Choroid plexus epithelial cell (primary cell): ENCODE data around the gene GGT1.
"Not testable (repeated sequence)": the region's sequence is repeated elsewhere in the genome, so short reads cannot be mapped to it uniquely, and the experiment has no call there.

Experiments used
- DNase-seq: peaks from one replicate; pipeline ENCODE4 v3.0.0-alpha.2; 2010; ENCODE audit warnings: low read depth
- H3K4me3 ChIP-seq: 2 replicates; pipeline ENCODE4 v1.5.1; 2011; ENCODE audit warnings: low read depth, mild to moderate bottlenecking, control low read depth, low read length, moderate library complexity
- CTCF ChIP-seq: conservative IDR thresholded peaks from 2 replicates; pipeline ENCODE4 v1.5.1; 2011; ENCODE audit warnings: low read depth, mild to moderate bottlenecking, control low read depth, inconsistent platforms, low read length, moderate library complexity

GGT1 gene

DNA sequence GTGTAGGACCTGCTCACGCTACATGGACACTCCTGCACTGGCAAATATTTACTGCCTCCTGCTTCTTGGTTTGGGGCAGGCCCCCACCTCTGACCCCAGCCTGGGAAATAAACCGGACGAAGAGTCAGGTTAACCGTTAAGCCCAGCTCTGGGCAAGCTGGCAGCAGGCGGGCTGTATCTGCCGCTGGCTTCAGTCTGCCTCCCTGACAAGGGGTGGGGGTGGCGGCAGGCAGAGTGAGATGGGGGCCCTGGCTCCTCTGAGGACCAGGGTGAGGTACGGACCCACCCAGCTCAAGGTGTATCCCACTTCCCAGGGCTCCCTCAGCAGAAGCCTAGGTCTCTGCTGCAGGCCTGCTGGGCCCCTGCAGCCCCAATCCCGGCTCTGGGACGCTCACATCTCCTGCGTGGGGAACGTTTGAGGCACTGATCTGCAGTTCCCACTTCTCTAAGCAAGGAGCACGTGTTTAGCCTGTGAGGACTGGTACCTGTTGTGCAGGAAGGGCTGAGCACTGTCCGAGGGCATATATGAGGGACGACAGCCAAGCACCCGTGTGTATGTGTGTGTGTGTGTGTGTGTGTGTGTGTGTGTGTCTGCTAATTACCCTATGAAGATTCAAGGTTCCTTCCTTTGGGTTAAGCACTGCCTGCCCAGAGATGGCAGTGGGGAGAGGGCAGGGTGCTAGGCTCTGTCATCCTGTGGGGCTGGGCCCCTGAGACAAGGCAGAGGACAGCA is 9.0 kb upstream of the GGT1 start:
- no peak for DNase-seq
- H3K4me3 ChIP-seq: no peak overlapping the region
- no peak for TF ChIP-seq CTCF

DNA sequence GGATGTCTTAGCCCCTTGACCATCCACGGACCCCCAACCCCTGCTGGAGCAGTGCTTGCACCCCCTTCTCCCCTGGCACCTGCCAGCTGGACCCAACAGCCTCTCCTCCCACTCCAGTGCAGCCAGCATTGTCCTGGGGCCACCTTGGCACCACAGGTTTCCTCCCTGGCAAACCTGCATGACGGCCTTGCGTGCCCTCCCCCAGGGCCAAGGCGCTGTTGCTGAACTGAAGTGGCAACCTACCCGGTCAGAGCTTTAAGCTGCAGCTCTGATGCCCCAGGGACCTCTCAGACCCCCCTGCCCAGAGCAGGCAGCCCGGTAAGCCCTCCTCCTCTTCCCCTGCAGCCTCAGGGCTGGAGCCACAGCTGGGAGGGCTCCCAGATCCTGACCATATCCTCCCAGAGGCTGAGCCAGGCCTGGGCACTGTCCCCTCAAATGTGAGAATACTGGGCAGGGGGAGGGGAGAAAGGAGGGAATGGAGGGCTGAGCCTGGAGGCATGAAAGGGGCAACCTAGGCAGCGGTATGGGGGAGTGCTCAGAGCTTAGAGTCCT is 8.3 kb upstream of the GGT1 start:
- TF ChIP-seq CTCF: no peak
- DNase-seq: no peak
- no peak overlapping the region for H3K4me3 ChIP-seq

GRCh38 chr22:24595228-24595627 is 7.8 kb upstream of the GGT1 start:
- TF ChIP-seq CTCF: no peak
- no peak overlapping the region for H3K4me3 ChIP-seq
- DNase-seq: no peak

- no peak overlapping the region for H3K4me3 ChIP-seq
- DNase-seq: no peak
- TF ChIP-seq CTCF: no peak
Observed at GRCh38 chr22:24595863-24596262, 7.1 kb upstream of the GGT1 start.

GRCh38 chr22:24597076-24597475 is 5.9 kb upstream of the GGT1 start:
- H3K4me3 ChIP-seq, DNase-seq: not testable (repeated sequence)

DNA sequence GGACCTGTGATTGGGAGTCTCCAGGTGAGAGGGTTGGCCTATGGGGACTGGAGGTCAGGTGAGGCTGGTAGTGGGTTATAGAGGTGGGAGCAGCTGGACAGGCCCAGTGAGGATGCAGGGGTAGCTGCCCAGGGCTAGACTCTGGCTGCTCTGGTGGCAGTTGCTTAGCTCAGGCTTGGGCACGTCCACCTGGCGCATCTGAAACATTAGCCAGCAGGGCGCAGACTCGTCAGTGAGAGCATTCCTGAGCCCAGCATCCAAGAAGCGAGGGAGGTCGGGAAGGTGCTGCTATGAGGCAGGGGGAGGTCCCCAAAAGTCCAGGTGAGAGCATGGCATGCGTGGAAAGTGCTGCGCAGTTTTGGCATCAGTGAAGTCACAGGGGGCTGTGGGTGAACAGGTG is 3.5 kb upstream of the GGT1 start:
- TF ChIP-seq CTCF: no peak
- H3K4me3 ChIP-seq: no peak overlapping the region
- DNase-seq: no peak

- H3K4me3 ChIP-seq: not testable (repeated sequence)
- DNase-seq: peak; percentile 66
Observed at GRCh38 chr22:24599958-24600715, 2.9 kb upstream of the GGT1 start.
